Mesendoderm (in vitro differentiated cells): ENCODE results near the gene HEATR3.
A peak's percentile ranks its signal among the peaks of the same experiment; 100 is the strongest.

ENCODE experiments used
- DNase-seq: peaks from one replicate; pipeline ENCODE4 v3.0.0; 2013
- H2AK5ac ChIP-seq: 2 replicates; pipeline ENCODE4 v1.6.1; 2013; ENCODE audit warnings: low read length, inconsistent platforms
- H2BK120ac ChIP-seq: 2 replicates; pipeline ENCODE4 v1.6.1; 2013; ENCODE audit warnings: low read depth, mild to moderate bottlenecking, low read length, moderate library complexity, mixed read lengths
- H2BK15ac ChIP-seq: replicated peaks from 2 replicates; pipeline ENCODE4 v1.6.1; 2013; ENCODE audit warnings: low read depth, mild to moderate bottlenecking, moderate library complexity
- H2BK5ac ChIP-seq: 2 replicates; pipeline ENCODE4 v1.6.1; 2013; ENCODE audit warnings: low read length, inconsistent platforms
- H3K18ac ChIP-seq: 2 replicates; pipeline ENCODE4 v1.6.1; 2013; ENCODE audit warnings: mild to moderate bottlenecking, low read length, mixed read lengths
- H3K23ac ChIP-seq: one replicate; pipeline ENCODE4 v1.6.1; 2013; ENCODE audit warnings: low read length
- H3K27ac ChIP-seq: 2 replicates; pipeline ENCODE4 v1.5.1; 2013; ENCODE audit warnings: low read depth, mild to moderate bottlenecking, inconsistent platforms, low read length, moderate library complexity
- H3K27me3 ChIP-seq: 2 replicates; pipeline ENCODE4 v1.6.1; 2013; ENCODE audit warnings: low read length, control low read depth, mild to moderate bottlenecking, inconsistent platforms; ENCODE audit not compliant: insufficient read depth, poor library complexity
- H3K36me3 ChIP-seq: 2 replicates; pipeline ENCODE4 v1.6.1; 2013; ENCODE audit warnings: low read length, inconsistent platforms; ENCODE audit not compliant: control insufficient read depth, insufficient read depth
- H3K4ac ChIP-seq: one replicate; pipeline ENCODE4 v1.6.1; 2013; ENCODE audit warnings: low read depth, mild to moderate bottlenecking, low read length, moderate library complexity
- H3K4me1 ChIP-seq: 2 replicates; pipeline ENCODE4 v1.6.1; 2013; ENCODE audit warnings: low read depth, low read length, inconsistent platforms; ENCODE audit not compliant: control insufficient read depth
- H3K4me2 ChIP-seq: 2 replicates; pipeline ENCODE4 v1.6.1; 2013; ENCODE audit warnings: low read length
- H3K4me3 ChIP-seq: 2 replicates; pipeline ENCODE4 v1.5.1; 2013; ENCODE audit warnings: mild to moderate bottlenecking, low read length
- H3K56ac ChIP-seq: one replicate; pipeline ENCODE4 v1.6.1; 2013; ENCODE audit warnings: low read length
- H3K79me1 ChIP-seq: 2 replicates; pipeline ENCODE4 v1.6.1; 2013; ENCODE audit warnings: low read length, inconsistent platforms
- H3K79me2 ChIP-seq: 2 replicates; pipeline ENCODE4 v1.6.1; 2013; ENCODE audit warnings: mild to moderate bottlenecking, low read length; ENCODE audit not compliant: control insufficient read depth, insufficient read depth
- H3K9ac ChIP-seq: 2 replicates; pipeline ENCODE4 v1.6.1; 2013; ENCODE audit warnings: low read length, inconsistent platforms
- H4K5ac ChIP-seq: one replicate; pipeline ENCODE4 v1.6.1; 2013; ENCODE audit warnings: low read length
- H4K8ac ChIP-seq: one replicate; pipeline ENCODE4 v1.6.1; 2013; ENCODE audit warnings: low read depth, mild to moderate bottlenecking, control low read depth, low read length, moderate library complexity
- WGBS: extraction: QIAGEN DNeasy Blood & Tissue Kit; methylation state at CpG from one replicate; pipeline ENCODE4 v1.1.7; 2013; ENCODE audit warnings: low lambda C conversion rate, missing lambda C conversion rate; ENCODE audit not compliant: insufficient coverage; ENCODE audit errors: extremely low coverage; 5-methylcytosine and 5-hydroxymethylcytosine counted together

HEATR3 gene

GRCh38 chr16:50103764-50104163 is 38.0 kb downstream of the HEATR3 start:
- Histone ChIP-seq H3K27ac (no peak overlapping the region), H3K4me2 (no peak overlapping the region), H3K9ac (no peak overlapping the region), H3K79me1 (no peaks in the 10 kb centered on the region), H2AK5ac (no peak overlapping the region), H3K4me3 (no peak overlapping the region), H3K4me1 (no peaks in the 10 kb centered on the region), H2BK15ac (no peak overlapping the region), H3K36me3 (peaks cover 5% of the 10 kb centered on the region), H4K8ac (no peak overlapping the region), H3K27me3 (no peaks in the 10 kb centered on the region), H3K56ac (no peak overlapping the region), H3K23ac (no peak overlapping the region), H3K4ac (no peak overlapping the region), H3K79me2 (no peaks in the 10 kb centered on the region), H2BK5ac (no peak overlapping the region), H3K18ac (no peak overlapping the region), H2BK120ac (no peak overlapping the region), H4K5ac (no peak overlapping the region)
- no peak for DNase-seq
- no CpG with 5 or more reads among the region's 5 CpGs for WGBS

GRCh38 chr16:50114357-50115129 is 48.8 kb downstream of the HEATR3 start:
- H3K18ac ChIP-seq, result no peak overlapping the region
- H4K5ac ChIP-seq, result no peak overlapping the region
- no peak overlapping the region for H3K9ac ChIP-seq
- no peak overlapping the region for H3K4me3 ChIP-seq
- peak; percentile 77 for DNase-seq
- no peak overlapping the region for H2BK120ac ChIP-seq
- no peak overlapping the region for H2BK15ac ChIP-seq
- no CpG with 5 or more reads among the region's 8 CpGs for WGBS
- H3K4ac ChIP-seq, result no peak overlapping the region
- no peak overlapping the region for H2AK5ac ChIP-seq
- no peaks in the 10 kb centered on the region for H3K4me1 ChIP-seq
- no peak overlapping the region for H3K23ac ChIP-seq
- H3K79me2 ChIP-seq, result no peaks in the 10 kb centered on the region
- H3K36me3 ChIP-seq, result no peaks in the 10 kb centered on the region
- no peaks in the 10 kb centered on the region for H3K79me1 ChIP-seq
- H3K4me2 ChIP-seq, result no peak overlapping the region
- no peaks in the 10 kb centered on the region for H3K27me3 ChIP-seq
- no peak overlapping the region for H4K8ac ChIP-seq
- no peak overlapping the region for H3K27ac ChIP-seq
- no peak overlapping the region for H2BK5ac ChIP-seq
- no peak overlapping the region for H3K56ac ChIP-seq

- H3K4me3 ChIP-seq, result no peak overlapping the region
Measured at GRCh38 chr16:50120711-50121110, 54.9 kb downstream of the HEATR3 start.

GRCh38 chr16:50121278-50121677 is 55.5 kb downstream of the HEATR3 start:
- H4K5ac ChIP-seq, result no peak overlapping the region
- H3K4me3 ChIP-seq, result no peak overlapping the region
- no peak overlapping the region for H2BK5ac ChIP-seq
- H3K4ac ChIP-seq, result no peak overlapping the region
- H3K4me2 ChIP-seq, result no peak overlapping the region
- H3K56ac ChIP-seq, result no peak overlapping the region
- no peak overlapping the region for H2BK15ac ChIP-seq
- H3K79me2 ChIP-seq, result no peaks in the 10 kb centered on the region
- no peak overlapping the region for H3K23ac ChIP-seq
- no peak overlapping the region for H3K18ac ChIP-seq
- H4K8ac ChIP-seq, result no peak overlapping the region
- no peaks in the 10 kb centered on the region for H3K27me3 ChIP-seq
- H3K27ac ChIP-seq, result no peak overlapping the region
- no peak overlapping the region for H3K9ac ChIP-seq
- H3K79me1 ChIP-seq, result no peaks in the 10 kb centered on the region
- no CpG with 5 or more reads among the region's 4 CpGs for WGBS
- no peak overlapping the region for H2AK5ac ChIP-seq
- DNase-seq, result no peak
- H3K4me1 ChIP-seq, result no peaks in the 10 kb centered on the region
- H2BK120ac ChIP-seq, result no peak overlapping the region
- no peaks in the 10 kb centered on the region for H3K36me3 ChIP-seq

More at GRCh38 chr16:50120711-50121110, 54.9 kb downstream of the HEATR3 start:
- no peak overlapping the region for H3K9ac ChIP-seq
- H4K5ac ChIP-seq, result no peak overlapping the region
- no peaks in the 10 kb centered on the region for H3K79me1 ChIP-seq
- no peaks in the 10 kb centered on the region for H3K79me2 ChIP-seq
- DNase-seq, result no peak
- no peak overlapping the region for H3K18ac ChIP-seq
- no peaks in the 10 kb centered on the region for H3K4me1 ChIP-seq
- H2AK5ac ChIP-seq, result no peak overlapping the region
- H3K36me3 ChIP-seq, result no peaks in the 10 kb centered on the region
- H2BK5ac ChIP-seq, result no peak overlapping the region
- no peaks in the 10 kb centered on the region for H3K27me3 ChIP-seq
- no peak overlapping the region for H2BK120ac ChIP-seq
- H3K56ac ChIP-seq, result no peak overlapping the region
- H3K23ac ChIP-seq, result no peak overlapping the region
- H4K8ac ChIP-seq, result no peak overlapping the region
- H3K4ac ChIP-seq, result no peak overlapping the region
- no peak overlapping the region for H3K27ac ChIP-seq
- H2BK15ac ChIP-seq, result no peak overlapping the region
- no peak overlapping the region for H3K4me2 ChIP-seq

GRCh38 chr16:50121721-50122445 is 56.1 kb downstream of the HEATR3 start:
- no peaks in the 10 kb centered on the region for H3K36me3 ChIP-seq
- no peaks in the 10 kb centered on the region for H3K79me1 ChIP-seq
- no peak overlapping the region for H3K27ac ChIP-seq
- H4K5ac ChIP-seq, result no peak overlapping the region
- H3K79me2 ChIP-seq, result no peaks in the 10 kb centered on the region
- H3K9ac ChIP-seq, result no peak overlapping the region
- no peaks in the 10 kb centered on the region for H3K27me3 ChIP-seq
- H3K23ac ChIP-seq, result no peak overlapping the region
- no peak overlapping the region for H2AK5ac ChIP-seq
- H3K4me3 ChIP-seq, result no peak overlapping the region
- DNase-seq, result no peak
- no peak overlapping the region for H4K8ac ChIP-seq
- no peak overlapping the region for H2BK15ac ChIP-seq
- no peak overlapping the region for H3K4me2 ChIP-seq
- WGBS, result no CpG with 5 or more reads among the region's 14 CpGs
- no peaks in the 10 kb centered on the region for H3K4me1 ChIP-seq
- no peak overlapping the region for H2BK5ac ChIP-seq
- no peak overlapping the region for H2BK120ac ChIP-seq
- no peak overlapping the region for H3K18ac ChIP-seq
- no peak overlapping the region for H3K4ac ChIP-seq
- H3K56ac ChIP-seq, result no peak overlapping the region
